ENCODE results near the gene SCN5A.

GRCh38 chr3:38577371-38578080, 72.0 kb downstream of the SCN5A start:
- TF ChIP-seq CTCF (IDR thresholded peaks at IDR 0.05; ENCODE audit: control extremely low read depth in 1 of 3, insufficient read depth in 1 of 3, low read depth in 1 of 3, low read length in 3 of 3) (no peak), RFX5 (IDR thresholded peaks at IDR 0.05; ENCODE audit: borderline replicate concordance, low read depth, low read length) (no peak), POLR2AphosphoS5 (IDR thresholded peaks at IDR 0.05; ENCODE audit: low read depth, low read length) (no peak), RAD21 (IDR thresholded peaks at IDR 0.05 in 1 of 2, conservative IDR thresholded peaks at IDR 0.05 in 1 of 2; ENCODE audit: low read depth in 2 of 2, low read length in 2 of 2) (no peak), HDAC2 (IDR thresholded peaks at IDR 0.05; ENCODE audit: borderline replicate concordance in 1 of 2, low read depth in 2 of 2, low read length in 2 of 2) (no peak), HDAC6 (IDR thresholded peaks at IDR 0.05; ENCODE audit: low read depth, low read length) (no peak), EP300 (IDR thresholded peaks at IDR 0.05; ENCODE audit: borderline replicate concordance in 1 of 2, low read depth in 2 of 2, low read length in 2 of 2) (no peak)
